ENCODE measurements around the gene CACNG3.

- TF ChIP-seq EP300 (IDR thresholded peaks at IDR 0.05) (no peak), CTCF (IDR thresholded peaks at IDR 0.05) (no peak), POLR2AphosphoS5 (IDR thresholded peaks at IDR 0.05) (no peak), POLR2A (IDR thresholded peaks at IDR 0.05) (no peak)
These were observed 2.7 kb downstream of the CACNG3 start for GRCh38 chr16:24258791-24259190.
